ENCODE results near the gene KCNQ1. TPM values are rescaled to one million over a fixed set of nuclear protein-coding genes. Genes with fewer than 3 reads are reported as not detected.

Gene KCNQ1
- total and polyA plus RNA-seq, 2 of the 13 experiments (the other 11 are each of a cell fraction or from before 2014, with no cell fraction given): 0.02 to 0.08 TPM

- TF ChIP-seq ZNF768 (CRISPR knock-in tag; IDR thresholded peaks at IDR 0.05) (peak; percentile 61; the same call in 1 of the 2 replicates), MAZ (IDR thresholded peaks at IDR 0.05; ENCODE audit: borderline replicate concordance, low read depth, low read length) (peak; percentile 90; the same call in 1 of the 2 replicates), MAZ (CRISPR knock-in tag; IDR thresholded peaks at IDR 0.05; ENCODE audit: low read depth) (peak; percentile 93), RNF2 (conservative IDR thresholded peaks at IDR 0.05; ENCODE audit: low read depth) (0 out of 2 replicates have a peak, but pooled peaks have one; percentile 28), TFE3 (CRISPR knock-in tag; IDR thresholded peaks at IDR 0.05) (peak; percentile 68; the same call in 1 of the 2 replicates), ZNF251 (CRISPR knock-in tag; IDR thresholded peaks at IDR 0.05) (no peak), SIN3B (IDR thresholded peaks at IDR 0.05; ENCODE audit: low read length) (peak; percentile 47; the same call in 1 of the 2 replicates), HNF1A (IDR thresholded peaks at IDR 0.05; ENCODE audit: low read depth) (no peak), HNF1A (CRISPR knock-in tag; IDR thresholded peaks at IDR 0.05; ENCODE audit: borderline replicate concordance) (peak; percentile 54; the same call in 1 of the 2 replicates), NCOR1 (IDR thresholded peaks at IDR 0.05; ENCODE audit: borderline replicate concordance, low read length) (no peak), SMARCC2 (IDR thresholded peaks at IDR 0.05) (no peak), AHR (CRISPR knock-in tag; IDR thresholded peaks at IDR 0.05) (0 out of 2 replicates have a peak, but pooled peaks have one; percentile 33)
- TF ChIP-seq, protein P1, sequence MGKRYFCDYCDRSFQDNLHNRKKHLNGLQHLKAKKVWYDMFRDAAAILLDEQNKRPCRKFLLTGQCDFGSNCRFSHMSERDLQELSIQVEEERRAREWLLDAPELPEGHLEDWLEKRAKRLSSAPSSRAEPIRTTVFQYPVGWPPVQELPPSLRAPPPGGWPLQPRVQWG (CRISPR knock-in tag; IDR thresholded peaks at IDR 0.05; ENCODE audit: borderline replicate concordance, low read depth): no peak
- TF ChIP-seq, protein P2, sequence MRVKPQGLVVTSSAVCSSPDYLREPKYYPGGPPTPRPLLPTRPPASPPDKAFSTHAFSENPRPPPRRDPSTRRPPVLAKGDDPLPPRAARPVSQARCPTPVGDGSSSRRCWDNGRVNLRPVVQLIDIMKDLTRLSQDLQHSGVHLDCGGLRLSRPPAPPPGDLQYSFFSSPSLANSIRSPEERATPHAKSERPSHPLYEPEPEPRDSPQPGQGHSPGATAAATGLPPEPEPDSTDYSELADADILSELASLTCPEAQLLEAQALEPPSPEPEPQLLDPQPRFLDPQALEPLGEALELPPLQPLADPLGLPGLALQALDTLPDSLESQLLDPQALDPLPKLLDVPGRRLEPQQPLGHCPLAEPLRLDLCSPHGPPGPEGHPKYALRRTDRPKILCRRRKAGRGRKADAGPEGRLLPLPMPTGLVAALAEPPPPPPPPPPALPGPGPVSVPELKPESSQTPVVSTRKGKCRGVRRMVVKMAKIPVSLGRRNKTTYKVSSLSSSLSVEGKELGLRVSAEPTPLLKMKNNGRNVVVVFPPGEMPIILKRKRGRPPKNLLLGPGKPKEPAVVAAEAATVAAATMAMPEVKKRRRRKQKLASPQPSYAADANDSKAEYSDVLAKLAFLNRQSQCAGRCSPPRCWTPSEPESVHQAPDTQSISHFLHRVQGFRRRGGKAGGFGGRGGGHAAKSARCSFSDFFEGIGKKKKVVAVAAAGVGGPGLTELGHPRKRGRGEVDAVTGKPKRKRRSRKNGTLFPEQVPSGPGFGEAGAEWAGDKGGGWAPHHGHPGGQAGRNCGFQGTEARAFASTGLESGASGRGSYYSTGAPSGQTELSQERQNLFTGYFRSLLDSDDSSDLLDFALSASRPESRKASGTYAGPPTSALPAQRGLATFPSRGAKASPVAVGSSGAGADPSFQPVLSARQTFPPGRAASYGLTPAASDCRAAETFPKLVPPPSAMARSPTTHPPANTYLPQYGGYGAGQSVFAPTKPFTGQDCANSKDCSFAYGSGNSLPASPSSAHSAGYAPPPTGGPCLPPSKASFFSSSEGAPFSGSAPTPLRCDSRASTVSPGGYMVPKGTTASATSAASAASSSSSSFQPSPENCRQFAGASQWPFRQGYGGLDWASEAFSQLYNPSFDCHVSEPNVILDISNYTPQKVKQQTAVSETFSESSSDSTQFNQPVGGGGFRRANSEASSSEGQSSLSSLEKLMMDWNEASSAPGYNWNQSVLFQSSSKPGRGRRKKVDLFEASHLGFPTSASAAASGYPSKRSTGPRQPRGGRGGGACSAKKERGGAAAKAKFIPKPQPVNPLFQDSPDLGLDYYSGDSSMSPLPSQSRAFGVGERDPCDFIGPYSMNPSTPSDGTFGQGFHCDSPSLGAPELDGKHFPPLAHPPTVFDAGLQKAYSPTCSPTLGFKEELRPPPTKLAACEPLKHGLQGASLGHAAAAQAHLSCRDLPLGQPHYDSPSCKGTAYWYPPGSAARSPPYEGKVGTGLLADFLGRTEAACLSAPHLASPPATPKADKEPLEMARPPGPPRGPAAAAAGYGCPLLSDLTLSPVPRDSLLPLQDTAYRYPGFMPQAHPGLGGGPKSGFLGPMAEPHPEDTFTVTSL (CRISPR knock-in tag; IDR thresholded peaks at IDR 0.05; ENCODE audit: borderline replicate concordance): no peak; the same call in 1 of the 2 replicates
Measured at GRCh38 chr11:2699531-2700414, 255.0 kb downstream of the KCNQ1 start, which contains the start of gene KCNQ1OT1 (continued).

Measured in HepG2 (cell line).